ENCODE measurements around the gene EFCAB11. TPM values are rescaled to one million over a fixed set of nuclear protein-coding genes. Genes with fewer than 3 reads are reported as not detected.

The EFCAB11 gene
- polyA plus RNA-seq, 3 donors, result 2.0 to 4.3 (median 2.1) TPM

- H3K4me1 Mint-ChIP-seq, result peaks cover 3% of the 10 kb centered on the region
- Histone ChIP-seq H4K20me1 (ENCODE audit: insufficient read depth, low read length) (no peaks in the 10 kb centered on the region), H3K9ac (ENCODE audit: insufficient read depth, low read length, poor library complexity, severe bottlenecking) (no peak overlapping the region), H2AFZ (ENCODE audit: insufficient read depth, low read depth, low read length, poor library complexity, severe bottlenecking) (no peak overlapping the region), H3K4me2 (replicated peaks; ENCODE audit: extremely low read depth, low read length, poor library complexity, severe bottlenecking) (no peak overlapping the region), H3K79me2 (ENCODE audit: insufficient read depth, low read length) (no peaks in the 10 kb centered on the region), H3K9me3 (replicated peaks in 1 of 2; ENCODE audit: control insufficient read depth in 1 of 2, insufficient read depth in 1 of 2, low read length in 2 of 2) (no peaks in the 10 kb centered on the region), H3K36me3 (replicated peaks in 1 of 2; ENCODE audit: control insufficient read depth in 1 of 2, insufficient read depth in 2 of 2, low read length in 2 of 2) (no peaks in the 10 kb centered on the region), H3K27me3 (ENCODE audit: control insufficient read depth in 2 of 2, insufficient read depth in 2 of 2, low read length in 2 of 2) (no peaks in the 10 kb centered on the region), H3K27ac (ENCODE audit: low read depth in 1 of 2, low read length in 2 of 2) (no peak overlapping the region), H3K4me1 (ENCODE audit: control insufficient read depth in 1 of 2, insufficient read depth in 2 of 2, low read length in 2 of 2) (no peaks in the 10 kb centered on the region), H3K4me3 (replicated peaks in 1 of 3; ENCODE audit: low read depth in 2 of 3, low read length in 3 of 3) (no peak overlapping the region)
- no CpG with 5 or more reads among the region's 5 CpGs for WGBS (ENCODE audit: insufficient coverage)
- no peak overlapping the region for H3K27ac Mint-ChIP-seq
- intact Hi-C loops (cut with micrococcal nuclease), result no loop called here
- peaks cover 0 to 1% (median 0%) of the 10 kb centered on the region in 7 donors for H3K9me3 Mint-ChIP-seq
- no peak for DNase-seq
- peaks cover 0 to 3% (median 3%) of the 10 kb centered on the region in 3 donors for H3K27me3 Mint-ChIP-seq (ENCODE audit: low read depth in 3 of 3)
- H3K4me3 Mint-ChIP-seq, result no peak overlapping the region
- TF ChIP-seq CTCF (IDR thresholded peaks at IDR 0.05), result no peak
- H3K36me3 Mint-ChIP-seq, result no peaks in the 10 kb centered on the region
Measured at GRCh38 chr14:89811954-89812575, 142.5 kb downstream of the EFCAB11 start.

GRCh38 chr14:89810101-89810500 is 144.4 kb downstream of the EFCAB11 start:
- Mint-ChIP-seq H3K36me3 (no peaks in the 10 kb centered on the region), H3K9me3 (peaks cover 0 to 1% (median 0%) of the 10 kb centered on the region in 7 donors), H3K4me3 (no peak overlapping the region), H3K27ac (no peak overlapping the region), H3K27me3 (ENCODE audit: low read depth in 3 of 3) (peaks cover 0 to 4% (median 3%) of the 10 kb centered on the region in 3 donors), H3K4me1 (peaks cover 3% of the 10 kb centered on the region)
- no peak overlapping the region for H3K9ac ChIP-seq (ENCODE audit: insufficient read depth, low read length, poor library complexity, severe bottlenecking)
- H3K79me2 ChIP-seq (ENCODE audit: insufficient read depth, low read length), result no peaks in the 10 kb centered on the region
- no peaks in the 10 kb centered on the region for H4K20me1 ChIP-seq (ENCODE audit: insufficient read depth, low read length)
- H3K27me3 ChIP-seq (ENCODE audit: control insufficient read depth in 2 of 2, insufficient read depth in 2 of 2, low read length in 2 of 2), result no peaks in the 10 kb centered on the region
- DNase-seq, result no peak
- H3K36me3 ChIP-seq (replicated peaks in 1 of 2; ENCODE audit: control insufficient read depth in 1 of 2, insufficient read depth in 2 of 2, low read length in 2 of 2), result no peaks in the 10 kb centered on the region
- WGBS (ENCODE audit: insufficient coverage), result 93% methylated on average over 3 of the region's 5 CpGs
- H3K4me3 ChIP-seq (replicated peaks in 1 of 3; ENCODE audit: low read depth in 2 of 3, low read length in 3 of 3), result no peak overlapping the region
- intact Hi-C loops (cut with micrococcal nuclease), result no loop called here
- TF ChIP-seq CTCF (IDR thresholded peaks at IDR 0.05), result no peak
- no peak overlapping the region for H3K27ac ChIP-seq (ENCODE audit: low read depth in 1 of 2, low read length in 2 of 2)
- H2AFZ ChIP-seq (ENCODE audit: insufficient read depth, low read depth, low read length, poor library complexity, severe bottlenecking), result no peak overlapping the region
- H3K9me3 ChIP-seq (replicated peaks in 1 of 2; ENCODE audit: control insufficient read depth in 1 of 2, insufficient read depth in 1 of 2, low read length in 2 of 2), result no peaks in the 10 kb centered on the region
- H3K4me1 ChIP-seq (ENCODE audit: control insufficient read depth in 1 of 2, insufficient read depth in 2 of 2, low read length in 2 of 2), result no peaks in the 10 kb centered on the region
- no peak overlapping the region for H3K4me2 ChIP-seq (replicated peaks; ENCODE audit: extremely low read depth, low read length, poor library complexity, severe bottlenecking)
